Keratinocyte (primary cell): Measurements from ENCODE around the gene FRMD4B. TPM values are rescaled to one million over a fixed set of nuclear protein-coding genes. Genes with fewer than 3 reads are reported as not detected.

ENCODE experiments used
- DNase-seq: peaks from one replicate; pipeline ENCODE4 v3.0.0-alpha.2; 2011; ENCODE audit warnings: low read depth, missing footprints, low spot score
- FAIRE-seq: peaks from 2 replicates; lab custom pipeline; 2011; peaks lifted over from hg19 to GRCh38; lab: Jason Lieb, UNC
- H2AFZ ChIP-seq: 2 replicates; pipeline ENCODE4 v1.6.0; 2012; ENCODE audit warnings: low read length, control low read depth, inconsistent platforms; ENCODE audit not compliant: control insufficient read depth
- H3K27ac ChIP-seq: 2 replicates; pipeline ENCODE4 v1.5.1; 2011; ENCODE audit warnings: low read length; ENCODE audit not compliant: control insufficient read depth, insufficient read depth
- H3K27me3 ChIP-seq: 3 replicates; pipeline ENCODE4 v1.6.0; 2011; ENCODE audit warnings: low read length; ENCODE audit not compliant: control insufficient read depth, insufficient read depth; ENCODE audit errors: extremely low read depth
- H3K36me3 ChIP-seq, 2 experiments: 2 replicates in 1 of 2; 3 replicates in 1 of 2; pipeline ENCODE4 v1.5.1; 2011; ENCODE audit warnings: low read length in 2 of 2, mild to moderate bottlenecking in 1 of 2; ENCODE audit not compliant: control insufficient read depth in 2 of 2, insufficient read depth in 2 of 2; ENCODE audit errors: extremely low read depth in 1 of 2
- H3K4me1 ChIP-seq: 3 replicates; pipeline ENCODE4 v1.5.1; 2011; ENCODE audit warnings: low read length; ENCODE audit not compliant: control insufficient read depth, insufficient read depth; ENCODE audit errors: extremely low read depth
- H3K4me2 ChIP-seq: 3 replicates; pipeline ENCODE4 v1.6.0; 2011; ENCODE audit warnings: low read depth, low read length; ENCODE audit not compliant: control insufficient read depth, insufficient read depth; ENCODE audit errors: extremely low read depth
- H3K4me3 ChIP-seq, 3 experiments: fragments of 200-600 bp in 1 of 3; sonication (generic) in 1 of 3; 2 replicates in 2 of 3; 3 replicates in 1 of 3; pipeline ENCODE4 v1.5.1; 2011 to 2016; ENCODE audit warnings: low read length in 3 of 3, mild to moderate bottlenecking in 3 of 3, control low read depth in 2 of 3, inconsistent platforms in 1 of 3, low read depth in 1 of 3, mixed read lengths in 1 of 3, mixed run types in 1 of 3, moderate library complexity in 1 of 3; ENCODE audit not compliant: control insufficient read depth in 2 of 3, insufficient read depth in 2 of 3; ENCODE audit errors: extremely low read depth in 1 of 3
- H3K79me2 ChIP-seq: 2 replicates; pipeline ENCODE4 v1.6.0; 2012; ENCODE audit warnings: low read length; ENCODE audit not compliant: control insufficient read depth, insufficient read depth
- H3K9ac ChIP-seq: 3 replicates; pipeline ENCODE4 v1.6.0; 2011; ENCODE audit warnings: low read length; ENCODE audit not compliant: control insufficient read depth, insufficient read depth; ENCODE audit errors: extremely low read depth
- H3K9me1 ChIP-seq: 3 replicates; pipeline ENCODE4 v1.6.0; 2011; ENCODE audit warnings: low read length; ENCODE audit not compliant: control insufficient read depth, insufficient read depth; ENCODE audit errors: extremely low read depth
- H3K9me3 ChIP-seq: 2 replicates; pipeline ENCODE4 v1.5.1; 2012; ENCODE audit warnings: low read depth, low read length; ENCODE audit not compliant: control insufficient read depth
- H4K20me1 ChIP-seq: 3 replicates; pipeline ENCODE4 v1.6.0; 2011; ENCODE audit warnings: low read length; ENCODE audit not compliant: control insufficient read depth, insufficient read depth; ENCODE audit errors: extremely low read depth
- CTCF ChIP-seq, 3 experiments: IDR thresholded peaks in 1 of 3; conservative IDR thresholded peaks in 1 of 3; optimal IDR thresholded peaks in 1 of 3; 2 replicates in 2 of 3; 3 replicates in 1 of 3; pipeline versions ENCODE3 to v1.5.1; 2011; ENCODE audit warnings: low read length in 3 of 3, mild to moderate bottlenecking in 3 of 3, moderate library complexity in 2 of 3, control low read depth in 1 of 3, inconsistent platforms in 1 of 3; ENCODE audit not compliant: insufficient read depth in 2 of 3; ENCODE audit errors: extremely low read depth in 1 of 3
- EZH2 ChIP-seq: IDR thresholded peaks from one replicate; pipeline ENCODE4 v1.6.1; 2012; ENCODE audit warnings: inconsistent platforms, mild to moderate bottlenecking, low read length, moderate library complexity
- dilution Hi-C: fragments of 300-500 bp; cut with MboI; formaldehyde crosslinking; loops from one replicate; pipeline ENCODE4 v1.7.0; 2020; ENCODE audit warnings: low sequenced_read_pairs; ENCODE audit not compliant: extremely low pct_ligation_motif_present
- polyA plus RNA-seq, 5 experiments: library from polyadenylated mRNA; depleted of rRNA in 3 of 5; stranded (reverse) in 3 of 5; stranded (forward) in 1 of 5; unstranded in 1 of 5; fragments of >200 nt; gene quantifications; 1 replicate in 1 of 5; 2 replicates in 3 of 5; 3 replicates in 1 of 5; pipeline versions ENCODE4 v1.2.1 to v1.2.3, GENCODE V29; 2011 to 2012; ENCODE audit warnings: missing spikeins in 2 of 5, low read depth in 1 of 5, low replicate concordance in 1 of 5

The FRMD4B gene
- polyA plus RNA-seq, 1 donor (not counting 4 experiments of a cell fraction or from before 2014, with no cell fraction given), result 48.3 TPM

DNA sequence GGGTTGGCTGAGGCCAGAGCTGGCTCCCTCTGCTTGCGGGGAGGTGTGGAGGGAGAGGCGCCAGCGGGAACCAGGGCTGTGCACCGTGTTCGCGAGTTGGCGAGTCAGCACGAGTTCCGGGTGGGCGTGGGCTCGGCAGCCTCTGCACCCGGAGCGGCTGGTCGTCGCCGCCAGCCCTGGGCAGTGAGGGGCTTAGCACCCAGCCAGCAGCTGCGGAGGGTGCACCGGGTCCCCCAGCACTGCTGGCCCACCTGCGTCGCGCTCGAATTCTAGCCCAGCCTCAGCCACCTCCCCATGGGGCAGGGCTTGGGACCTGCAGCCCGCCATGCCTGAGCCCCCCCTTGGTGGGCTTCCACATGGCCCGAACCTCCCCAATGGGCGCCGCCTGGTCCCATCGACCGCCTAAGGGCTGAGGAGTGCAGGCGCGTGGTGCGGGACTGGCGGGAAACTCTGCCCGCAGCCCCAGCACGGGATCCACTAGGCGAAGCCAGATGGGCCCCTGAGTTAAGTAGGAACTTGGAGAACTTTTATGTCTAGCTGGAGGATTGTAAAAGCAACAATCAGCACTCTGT, 125.6 kb downstream of the FRMD4B start:
- H3K4me1 ChIP-seq, result no peaks in the 10 kb centered on the region
- H3K9me1 ChIP-seq, result no peaks in the 10 kb centered on the region
- no peak overlapping the region for H3K4me3 ChIP-seq
- TF ChIP-seq EZH2 (no peak), CTCF (optimal IDR thresholded peaks at IDR 0.05 in 1 of 3, IDR thresholded peaks at IDR 0.05 in 1 of 3, conservative IDR thresholded peaks at IDR 0.05 in 1 of 3; ENCODE audit: extremely low read depth in 1 of 3, insufficient read depth in 2 of 3, low read length in 3 of 3) (no peak)
- no peaks in the 10 kb centered on the region for H4K20me1 ChIP-seq
- dilution Hi-C loops, result no loop called here
- H3K9me3 ChIP-seq, result no peaks in the 10 kb centered on the region
- H3K4me2 ChIP-seq, result no peak overlapping the region
- no peaks in the 10 kb centered on the region for H3K27me3 ChIP-seq
- H3K36me3 ChIP-seq, result peaks cover 0 to 8% of the 10 kb centered on the region in 2 experiments
- no peaks in the 10 kb centered on the region for H3K79me2 ChIP-seq
- FAIRE-seq (no peak), DNase-seq (no peak)
- H2AFZ ChIP-seq, result no peak overlapping the region
- H3K27ac ChIP-seq, result no peak overlapping the region
- no peak overlapping the region for H3K9ac ChIP-seq

DNA sequence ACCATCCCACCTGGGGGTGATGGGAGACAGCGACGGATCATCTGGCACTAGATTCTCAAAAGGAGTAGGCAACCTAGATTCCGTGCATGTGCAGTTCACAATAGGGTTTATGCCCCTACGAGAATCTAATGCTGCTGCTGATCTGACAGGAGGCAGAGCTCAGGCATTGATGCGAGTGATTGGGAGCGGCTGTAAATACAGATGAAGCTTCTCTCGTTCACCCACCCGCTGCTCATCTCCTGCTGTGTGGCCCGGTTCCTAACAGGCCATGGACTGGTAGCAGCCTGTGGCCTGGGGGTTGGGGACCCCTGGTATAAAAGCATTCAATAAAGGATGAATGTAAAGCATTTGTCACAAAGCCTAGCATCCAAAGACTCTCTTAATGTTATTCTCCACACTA, 126.8 kb downstream of the FRMD4B start:
- H3K9me3 ChIP-seq, result no peaks in the 10 kb centered on the region
- no peak overlapping the region for H3K9ac ChIP-seq
- H2AFZ ChIP-seq, result no peak overlapping the region
- no peak for DNase-seq
- no peak overlapping the region for H3K4me3 ChIP-seq
- no peaks in the 10 kb centered on the region for H3K79me2 ChIP-seq
- FAIRE-seq, result no peak
- no peaks in the 10 kb centered on the region for H3K4me1 ChIP-seq
- no peak overlapping the region for H3K4me2 ChIP-seq
- peaks cover 0 to 8% of the 10 kb centered on the region in 2 experiments for H3K36me3 ChIP-seq
- TF ChIP-seq CTCF (optimal IDR thresholded peaks at IDR 0.05 in 1 of 3, IDR thresholded peaks at IDR 0.05 in 1 of 3, conservative IDR thresholded peaks at IDR 0.05 in 1 of 3; ENCODE audit: extremely low read depth in 1 of 3, insufficient read depth in 2 of 3, low read length in 3 of 3) (no peak), EZH2 (no peak)
- dilution Hi-C loops, result no loop called here
- no peaks in the 10 kb centered on the region for H3K27me3 ChIP-seq
- H3K9me1 ChIP-seq, result no peaks in the 10 kb centered on the region
- H3K27ac ChIP-seq, result no peak overlapping the region
- no peaks in the 10 kb centered on the region for H4K20me1 ChIP-seq
